B cell (primary cell): Measurements from ENCODE around the gene EMX1. TPM values are rescaled to one million over a fixed set of nuclear protein-coding genes. Genes with fewer than 3 reads are reported as not detected.
A peak's percentile ranks its signal among the peaks of the same experiment; 100 is the strongest.

Source experiments
- ATAC-seq: fragments of 200-7000 bp; cut with Tn5 transposase; one replicate; pipeline ENCODE4 v1.10.0; 2021; ENCODE audit warnings: low read depth, mild to moderate bottlenecking, moderate number of reproducible peaks, moderate library complexity
- CTCF ChIA-PET: fragments of 350-600 bp; sonication (Branson Sonifier 250); formaldehyde crosslinking; loops from one replicate; lab custom pipeline; 2021; ENCODE audit warnings: antibody characterized with exemption, inconsistent platforms; lab: Charles Lee
- POLR2A ChIA-PET: fragments of 350-600 bp; sonication (Branson Sonifier 250); formaldehyde crosslinking; loops from one replicate; lab custom pipeline; 2021; ENCODE audit warnings: antibody characterized with exemption; lab: Charles Lee
- DNase-seq: peaks from one replicate; pipeline ENCODE4 v3.0.0; 2013
- H2AFZ ChIP-seq: 2 replicates; pipeline ENCODE4 v1.6.1; 2012; ENCODE audit warnings: mild to moderate bottlenecking, low read depth, low read length; ENCODE audit not compliant: insufficient read depth, poor library complexity, severe bottlenecking
- H3K27ac ChIP-seq, 2 donors: 1 replicate in 1 of 2; 2 replicates in 1 of 2; pipeline ENCODE4 v1.5.1; 2012 to 2013; ENCODE audit warnings: low read length in 2 of 2, mild to moderate bottlenecking in 2 of 2, moderate library complexity in 1 of 2
- H3K27me3 ChIP-seq, 4 experiments: fragments of 200-600 bp in 1 of 4; sonication (generic) in 1 of 4; replicated peaks in 1 of 4; 1 replicate in 2 of 4; 2 replicates in 2 of 4; pipeline versions ENCODE4 v1.6.1 to v1.7.0; 2013 to 2016; ENCODE audit warnings: low read length in 3 of 4, mild to moderate bottlenecking in 2 of 4, mixed read lengths in 1 of 4, moderate library complexity in 1 of 4; ENCODE audit not compliant: insufficient read depth in 4 of 4, control insufficient read depth in 3 of 4; ENCODE audit errors: control extremely low read depth in 1 of 4
- H3K36me3 ChIP-seq, 2 experiments: replicated peaks in 1 of 2; 1 replicate in 1 of 2; 2 replicates in 1 of 2; pipeline versions ENCODE4 v1.6.1 to v1.7.1; 2013; ENCODE audit warnings: low read length in 1 of 2; ENCODE audit not compliant: insufficient read depth in 2 of 2, control insufficient read depth in 1 of 2; ENCODE audit errors: control extremely low read depth in 1 of 2, extremely low read depth in 1 of 2
- H3K4me1 ChIP-seq, 2 donors: fragments of 200-600 bp in 1 of 2; sonication (generic) in 1 of 2; 1 replicate in 1 of 2; 2 replicates in 1 of 2; pipeline versions ENCODE4 v1.5.1 to v1.6.1; 2013 to 2017; ENCODE audit warnings: low read length in 2 of 2; ENCODE audit not compliant: control insufficient read depth in 2 of 2, insufficient read depth in 2 of 2
- H3K4me2 ChIP-seq: replicated peaks from 2 replicates; pipeline ENCODE3; 2012; ENCODE audit warnings: mild to moderate bottlenecking, low read depth, low read length; ENCODE audit not compliant: poor library complexity, severe bottlenecking
- H3K4me3 ChIP-seq, 5 experiments: fragments of 200-600 bp in 1 of 5; sonication (generic) in 1 of 5; 1 replicate in 3 of 5; 2 replicates in 2 of 5; pipeline versions ENCODE4 v1.5.1 to v1.7.0; 2011 to 2016; ENCODE audit warnings: low read length in 4 of 5, mild to moderate bottlenecking in 4 of 5, low read depth in 2 of 5, control low read depth in 1 of 5, moderate library complexity in 1 of 5; ENCODE audit not compliant: insufficient read depth in 1 of 5; ENCODE audit errors: control extremely low read depth in 1 of 5, extremely low read depth in 1 of 5
- H3K79me2 ChIP-seq: fragments of 200-600 bp; sonication (generic); one replicate; pipeline ENCODE4 v1.6.0; 2016; ENCODE audit warnings: low read length; ENCODE audit not compliant: control insufficient read depth, insufficient read depth
- H3K9ac ChIP-seq: fragments of 200-600 bp; sonication (generic); 2 replicates; pipeline ENCODE4 v1.6.1; 2017; ENCODE audit warnings: mild to moderate bottlenecking, low read length, moderate library complexity
- H3K9me3 ChIP-seq, 3 donors: one replicate each; pipeline versions ENCODE4 v1.6.1 to v1.7.1; 2013; ENCODE audit warnings: low read length in 2 of 3; ENCODE audit not compliant: control insufficient read depth in 2 of 3, insufficient read depth in 1 of 3; ENCODE audit errors: control extremely low read depth in 1 of 3
- H4K20me1 ChIP-seq: 2 replicates; pipeline ENCODE4 v1.6.0; 2012; ENCODE audit warnings: mild to moderate bottlenecking, low read length; ENCODE audit not compliant: insufficient read depth, control insufficient read depth, poor library complexity, severe bottlenecking
- H3K27ac Mint-ChIP-seq: one replicate; pipeline ENCODE4 v1.8.0; 2021; ENCODE audit warnings: mixed read lengths
- H3K27me3 Mint-ChIP-seq: one replicate; pipeline ENCODE4 v1.8.0; 2021; ENCODE audit warnings: mixed read lengths
- H3K4me1 Mint-ChIP-seq: one replicate; pipeline ENCODE4 v1.8.0; 2021; ENCODE audit warnings: mixed read lengths
- H3K4me3 Mint-ChIP-seq: one replicate; pipeline ENCODE4 v1.8.0; 2021; ENCODE audit warnings: mixed read lengths
- H3K9me3 Mint-ChIP-seq: one replicate; pipeline ENCODE4 v1.8.0; 2022; ENCODE audit warnings: mixed read lengths; ENCODE audit not compliant: insufficient read depth
- CTCF ChIP-seq: fragments of 200-600 bp; IDR thresholded peaks from one replicate; pipeline ENCODE4 v1.8.0; 2022; ENCODE audit warnings: antibody characterized with exemption, mild to moderate bottlenecking
- EZH2 ChIP-seq: IDR thresholded peaks from 2 replicates; pipeline ENCODE4 v1.6.1; 2012; ENCODE audit warnings: borderline replicate concordance, low read depth, mild to moderate bottlenecking, moderate library complexity, low read length; ENCODE audit not compliant: insufficient read depth, poor library complexity, severe bottlenecking
- WGBS: methylation state at CpG from one replicate; pipeline ENCODE4 v1.1.5; 2013; ENCODE audit warnings: missing lambda C conversion rate; ENCODE audit not compliant: insufficient coverage; 5-methylcytosine and 5-hydroxymethylcytosine counted together
- intact Hi-C: fragments of 100-400 bp; cut with micrococcal nuclease; formaldehyde crosslinking; loops from one replicate; pipeline ENCODE4 v1.10.0; 2022
- polyA plus RNA-seq: library from polyadenylated mRNA; depleted of rRNA; stranded (reverse); fragments of >200 nt; gene quantifications from 2 replicates; pipeline ENCODE4 v1.2.3, GENCODE V29; 2012
- total RNA-seq, 2 donors: library from RNA; stranded (reverse); fragments of 120-200 nt in 1 of 2; gene quantifications; 1 replicate in 1 of 2; 2 replicates in 1 of 2; pipeline versions ENCODE4 v1.2.3 to v1.2.4, GENCODE V29; 2013 to 2022

EMX1 gene
- total and polyA plus RNA-seq, 2 donors (not counting 1 experiment from before 2014, with no cell fraction given): not detected

- intact Hi-C loops: loop anchor here (1.0 kb wide), 1 partner anchor 82 kb away; no protein-coding TSS in a partner anchor
- ChIA-PET POLR2A (no interaction called here), CTCF (interaction anchor here (0.7 to 1.6 kb wide), 6 partner anchors 10 to 204 kb away, joined by 3 to 7 read pairs (median 4); no protein-coding TSS in a partner anchor)
- Histone ChIP-seq H3K4me1 (no peaks in the 10 kb centered on the region), H3K27ac (no peak overlapping the region), H3K4me2 (no peak overlapping the region), H3K9ac (no peak overlapping the region), H4K20me1 (no peaks in the 10 kb centered on the region), H3K9me3 (no peaks in the 10 kb centered on the region), H3K27me3 (no peaks in the 10 kb centered on the region), H2AFZ (no peak overlapping the region), H3K79me2 (no peaks in the 10 kb centered on the region), H3K4me3 (no peak overlapping the region), H3K36me3 (no peaks in the 10 kb centered on the region)
- TF ChIP-seq EZH2 (no peak), CTCF (peak; percentile 72)
- peak; percentile 63 for ATAC-seq
- Mint-ChIP-seq H3K27me3 (no peaks in the 10 kb centered on the region), H3K27ac (no peak overlapping the region), H3K4me1 (no peaks in the 10 kb centered on the region), H3K4me3 (no peak overlapping the region), H3K9me3 (no peaks in the 10 kb centered on the region)
- 62% methylated on average over 7 of the region's 12 CpGs for WGBS
- peak; percentile 44 for DNase-seq
Observed at GRCh38 chr2:72973566-72974435, 56.5 kb downstream of the EMX1 start.

- Histone ChIP-seq H3K4me2 (no peak overlapping the region), H3K4me1 (no peaks in the 10 kb centered on the region), H4K20me1 (no peaks in the 10 kb centered on the region), H3K27me3 (no peaks in the 10 kb centered on the region), H2AFZ (no peak overlapping the region), H3K9me3 (no peaks in the 10 kb centered on the region), H3K27ac (no peak overlapping the region), H3K36me3 (no peaks in the 10 kb centered on the region), H3K79me2 (no peaks in the 10 kb centered on the region), H3K9ac (no peak overlapping the region), H3K4me3 (no peak overlapping the region)
- Mint-ChIP-seq H3K4me1 (no peaks in the 10 kb centered on the region), H3K27ac (no peak overlapping the region), H3K27me3 (no peaks in the 10 kb centered on the region), H3K4me3 (no peak overlapping the region), H3K9me3 (no peaks in the 10 kb centered on the region)
- WGBS: 94% methylated on average over 2 of the region's 2 CpGs
- intact Hi-C loops: no loop called here
- ATAC-seq: no peak
- DNase-seq: no peak
- CTCF ChIA-PET: interaction anchor here (0.5 to 1.6 kb wide), 7 partner anchors 10 to 203 kb away, joined by 3 to 7 read pairs (median 4); no protein-coding TSS in a partner anchor
- no peak for TF ChIP-seq CTCF
- POLR2A ChIA-PET: no interaction called here
Observed at GRCh38 chr2:72974436-72974754, 57.1 kb downstream of the EMX1 start.
